HG02870 (cell line): ENCODE data around the gene ZNF229.
"Not testable (repeated sequence)": the region's sequence is repeated elsewhere in the genome, so short reads cannot be mapped to it uniquely, and the experiment has no call there.

Source experiments
- ATAC-seq: cut with Tn5 transposase; IDR thresholded peaks from one replicate; pipeline ENCODE4 v1.9.1; 2021; ENCODE audit warnings: mild to moderate bottlenecking, moderate library complexity; ENCODE audit not compliant: unreplicated experiment

The ZNF229 gene

GRCh38 chr19:44447916-44448674 lies at the start of gene ZNF229:
ZNF229 (minus strand) TSS chr19:44448472; CDS start chr19:44442847, 5,625 bp downstream.
- no peak for ATAC-seq

GRCh38 chr19:44496711-44497110 lies 48.4 kb upstream of the ZNF229 start:
- no peak for ATAC-seq

GRCh38 chr19:44476559-44477408 lies 28.5 kb upstream of the ZNF229 start:
- ATAC-seq = no peak

GRCh38 chr19:44468730-44469129 lies 20.5 kb upstream of the ZNF229 start:
- not testable (repeated sequence) for ATAC-seq

- ATAC-seq = not testable (repeated sequence)
These were observed 14.5 kb upstream of the ZNF229 start for GRCh38 chr19:44462600-44463286.

GRCh38 chr19:44456016-44456415 lies 7.7 kb upstream of the ZNF229 start:
- not testable (repeated sequence) for ATAC-seq

GRCh38 chr19:44455100-44455499 lies 6.8 kb upstream of the ZNF229 start:
- no peak for ATAC-seq

- no peak for ATAC-seq
These were observed 4.1 kb upstream of the ZNF229 start for GRCh38 chr19:44452367-44452766.

- no peak for ATAC-seq
These were observed 3.4 kb upstream of the ZNF229 start for GRCh38 chr19:44451687-44452086.

- no peak for ATAC-seq
These were observed 9.8 kb downstream of the ZNF229 start for GRCh38 chr19:44438441-44438840.

- no peak for ATAC-seq
These were observed 12.8 kb downstream of the ZNF229 start for GRCh38 chr19:44435441-44435840.

GRCh38 chr19:44430956-44431355 lies 17.3 kb downstream of the ZNF229 start:
- no peak for ATAC-seq

- not testable (repeated sequence) for ATAC-seq
These were observed 32.7 kb downstream of the ZNF229 start for GRCh38 chr19:44415553-44415952.

- ATAC-seq = no peak
These were observed 46.8 kb downstream of the ZNF229 start, which contains the start of gene ZNF285 for GRCh38 chr19:44401139-44402115. ZNF285 (minus strand) TSS chr19:44401608; CDS start chr19:44397213, 4,395 bp downstream.

- not testable (repeated sequence) for ATAC-seq
These were observed 59.0 kb downstream of the ZNF229 start for GRCh38 chr19:44389268-44389667.
